Bronchial epithelial cell (primary cell): Measurements from ENCODE around the gene RWDD1. TPM values are rescaled to one million over a fixed set of nuclear protein-coding genes. Genes with fewer than 3 reads are reported as not detected.

Experiments
- DNase-seq: peaks from one replicate; pipeline ENCODE4 v3.0.0-alpha.2; 2010; ENCODE audit warnings: low read depth
- FAIRE-seq: peaks from 2 replicates; lab custom pipeline; 2011; peaks lifted over from hg19 to GRCh38; lab: Jason Lieb, UNC
- H3K27me3 ChIP-seq: 2 replicates; pipeline ENCODE4 v1.5.1; 2011; ENCODE audit warnings: low read length; ENCODE audit not compliant: control insufficient read depth, insufficient read depth
- H3K36me3 ChIP-seq: 2 replicates; pipeline ENCODE4 v1.5.1; 2011; ENCODE audit warnings: low read length; ENCODE audit not compliant: control insufficient read depth, insufficient read depth
- H3K4me3 ChIP-seq: 2 replicates; pipeline ENCODE4 v1.5.1; 2011; ENCODE audit warnings: mild to moderate bottlenecking, low read depth, low read length, control low read depth
- CTCF ChIP-seq: IDR thresholded peaks from 2 replicates; pipeline ENCODE4 v1.5.1; 2011; ENCODE audit warnings: mild to moderate bottlenecking, moderate library complexity, low read length, control low read depth, inconsistent platforms; ENCODE audit not compliant: insufficient read depth, severe bottlenecking
- total RNA-seq: library from RNA; depleted of rRNA; stranded (reverse); fragments of >200 nt; gene quantifications from 2 replicates; pipeline ENCODE4 v1.2.1, GENCODE V29; 2014

The RWDD1 gene
- total RNA-seq, 1 donor from 2014 or later, result 19.5 TPM

- peak; percentile 95 for DNase-seq
- H3K36me3 ChIP-seq, result no peaks in the 10 kb centered on the region
- peak within 1 kb of the TSS; percentile 47 for H3K4me3 ChIP-seq
- FAIRE-seq, result peak; percentile 32
- TF ChIP-seq CTCF, result no peak
- H3K27me3 ChIP-seq, result no peaks in the 10 kb centered on the region
Observed at GRCh38 chr6:116615937-116616736, 44.8 kb downstream of the RWDD1 start, which contains the start of gene RSPH4A. Gene RSPH4A (plus strand): TSS chr6:116616479. CDS start chr6:116616624, 145 bp downstream.

GRCh38 chr6:116616737-116617053, 45.4 kb downstream of the RWDD1 start:
- H3K4me3 ChIP-seq, result peak overlapping the region; percentile 47
- peak; percentile 47 for FAIRE-seq

GRCh38 chr6:116624036-116624805, 52.9 kb downstream of the RWDD1 start:
- Histone ChIP-seq H3K4me3 (no peak overlapping the region), H3K27me3 (no peaks in the 10 kb centered on the region), H3K36me3 (no peaks in the 10 kb centered on the region)
- FAIRE-seq, result peak; percentile 7
- peak; percentile 67 for DNase-seq
- TF ChIP-seq CTCF, result no peak

More at GRCh38 chr6:116616737-116617053, 45.4 kb downstream of the RWDD1 start:
- H3K36me3 ChIP-seq, result no peaks in the 10 kb centered on the region
- TF ChIP-seq CTCF, result no peak
- no peak for DNase-seq
- no peaks in the 10 kb centered on the region for H3K27me3 ChIP-seq

- no peak for FAIRE-seq
- Histone ChIP-seq H3K4me3 (no peak overlapping the region), H3K27me3 (no peaks in the 10 kb centered on the region), H3K36me3 (no peaks in the 10 kb centered on the region)
- no peak for TF ChIP-seq CTCF
- DNase-seq, result no peak
Observed at GRCh38 chr6:116625872-116626271, 54.6 kb downstream of the RWDD1 start.

- Histone ChIP-seq H3K27me3 (no peaks in the 10 kb centered on the region), H3K36me3 (no peaks in the 10 kb centered on the region), H3K4me3 (no peak overlapping the region)
- DNase-seq, result no peak
- FAIRE-seq, result no peak
- no peak for TF ChIP-seq CTCF
Observed at GRCh38 chr6:116629563-116629981, 58.3 kb downstream of the RWDD1 start.
